Peyer's patch (tissue), 4 donors: Measurements from ENCODE around the gene GREB1L.

Experiments used
- CTCF ChIP-seq, 6 experiments: fragments of 450-650 bp in 4 of 6; fragments of 200-600 bp in 2 of 6; sonication (generic) in 1 of 6; IDR thresholded peaks; one replicate each; pipeline ENCODE4 v1.5.1; 2017 to 2019; ENCODE audit warnings: antibody characterized with exemption in 6 of 6, mild to moderate bottlenecking in 3 of 6, moderate library complexity in 1 of 6
- POLR2A ChIP-seq, 2 donors: fragments of 450-650 bp; IDR thresholded peaks; one replicate each; pipeline ENCODE4 v1.5.1; 2017; ENCODE audit warnings: antibody characterized with exemption in 2 of 2, mild to moderate bottlenecking in 2 of 2, moderate library complexity in 2 of 2

- TF ChIP-seq CTCF (IDR thresholded peaks at IDR 0.05) (no peak), POLR2A (IDR thresholded peaks at IDR 0.05) (no peak)
These were observed 144.7 kb downstream of the GREB1L start for GRCh38 chr18:21386523-21387240.
